ENCODE results near the gene LRRC38.

GRCh38 chr1:13500806-13501205, 13.0 kb downstream of the LRRC38 start:
- no peak for TF ChIP-seq EZH2 (IDR thresholded peaks at IDR 0.05; ENCODE audit: insufficient read depth, low read length)
- TF ChIP-seq, protein P1, sequence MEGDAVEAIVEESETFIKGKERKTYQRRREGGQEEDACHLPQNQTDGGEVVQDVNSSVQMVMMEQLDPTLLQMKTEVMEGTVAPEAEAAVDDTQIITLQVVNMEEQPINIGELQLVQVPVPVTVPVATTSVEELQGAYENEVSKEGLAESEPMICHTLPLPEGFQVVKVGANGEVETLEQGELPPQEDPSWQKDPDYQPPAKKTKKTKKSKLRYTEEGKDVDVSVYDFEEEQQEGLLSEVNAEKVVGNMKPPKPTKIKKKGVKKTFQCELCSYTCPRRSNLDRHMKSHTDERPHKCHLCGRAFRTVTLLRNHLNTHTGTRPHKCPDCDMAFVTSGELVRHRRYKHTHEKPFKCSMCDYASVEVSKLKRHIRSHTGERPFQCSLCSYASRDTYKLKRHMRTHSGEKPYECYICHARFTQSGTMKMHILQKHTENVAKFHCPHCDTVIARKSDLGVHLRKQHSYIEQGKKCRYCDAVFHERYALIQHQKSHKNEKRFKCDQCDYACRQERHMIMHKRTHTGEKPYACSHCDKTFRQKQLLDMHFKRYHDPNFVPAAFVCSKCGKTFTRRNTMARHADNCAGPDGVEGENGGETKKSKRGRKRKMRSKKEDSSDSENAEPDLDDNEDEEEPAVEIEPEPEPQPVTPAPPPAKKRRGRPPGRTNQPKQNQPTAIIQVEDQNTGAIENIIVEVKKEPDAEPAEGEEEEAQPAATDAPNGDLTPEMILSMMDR (IDR thresholded peaks at IDR 0.05; ENCODE audit: insufficient read depth, low read depth, low read length), result no peak
